IPS-NIHi11 (cell line): ENCODE results near the gene RAD51B.
A peak's percentile ranks its signal among the peaks of the same experiment; 100 is the strongest.

Experiments
- DNase-seq: peaks from one replicate; pipeline ENCODE4 v3.0.0; 2012; ENCODE audit warnings: mixed read lengths, low spot score

Gene RAD51B

GRCh38 chr14:68726093-68726695, 906.6 kb downstream of the RAD51B start:
- DNase-seq: no peak

DNA sequence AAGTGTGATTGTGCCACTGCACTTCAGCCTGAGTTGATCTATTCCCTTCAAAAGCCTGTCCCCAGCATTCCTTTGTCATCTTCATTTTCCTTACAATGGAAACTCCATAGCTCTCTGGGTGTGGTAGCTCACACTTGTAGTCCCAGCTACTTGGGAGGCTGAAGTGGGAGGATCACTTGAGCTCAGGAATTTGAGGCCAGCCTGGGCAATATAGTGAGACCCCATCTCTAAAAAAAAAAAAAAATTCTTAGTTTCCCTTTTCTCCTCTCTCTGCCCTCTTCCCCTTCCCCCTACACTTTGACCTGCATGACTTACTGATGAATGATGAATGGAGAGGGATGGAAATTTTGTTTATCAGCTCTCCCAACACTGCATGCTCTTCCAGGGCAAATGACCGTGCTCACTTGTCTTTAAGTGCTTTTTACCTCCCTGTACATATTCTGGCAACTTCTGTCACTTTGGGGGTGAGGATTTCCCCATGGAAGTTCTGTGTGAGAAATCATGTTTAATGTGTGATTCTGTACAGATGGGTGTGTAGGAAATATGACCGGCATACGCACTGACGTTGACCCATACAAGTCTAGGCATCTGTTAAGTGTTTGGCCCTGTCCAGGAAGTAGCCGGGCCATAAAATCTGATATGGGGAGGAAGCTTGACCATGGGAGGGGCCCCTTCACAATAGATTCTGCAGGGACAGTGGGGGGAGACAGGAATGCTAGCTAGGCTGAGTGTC, 907.9 kb downstream of the RAD51B start:
- no peak for DNase-seq

DNA sequence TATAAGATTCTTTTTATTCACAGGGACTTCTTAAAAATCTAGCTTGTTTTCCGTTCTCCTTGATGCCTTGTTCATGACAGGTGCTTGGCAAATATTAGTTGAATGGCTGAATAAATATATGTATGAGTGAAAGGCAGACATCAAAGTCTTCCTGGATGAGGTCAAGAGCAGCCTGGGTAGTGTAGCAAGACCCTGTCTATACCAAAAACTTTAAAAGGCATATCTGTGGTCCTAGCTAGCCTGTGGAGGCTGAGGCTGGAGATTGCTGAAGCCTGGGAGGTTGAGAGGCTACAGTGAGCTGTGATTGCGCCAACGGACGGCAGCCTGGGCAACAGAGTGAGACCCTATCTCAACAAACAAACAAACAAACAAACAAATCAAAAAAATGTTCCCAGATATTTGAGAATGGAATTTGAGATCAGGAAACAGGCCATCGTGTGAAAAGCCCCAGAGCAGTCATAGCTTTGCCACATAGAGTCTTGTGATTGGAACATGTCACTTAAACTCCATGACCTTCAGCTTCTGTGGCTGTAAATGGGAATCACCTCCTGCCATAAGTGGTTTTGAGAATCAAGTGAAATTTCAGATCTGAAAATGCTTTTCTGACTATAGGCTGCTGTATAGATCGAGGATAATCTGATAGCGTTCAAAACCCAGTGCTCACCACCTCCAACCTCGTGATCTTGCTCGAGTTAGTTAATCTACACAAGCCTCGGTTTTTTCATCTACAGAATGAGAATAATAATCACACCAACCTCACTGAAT, 908.9 kb downstream of the RAD51B start:
- DNase-seq: no peak

DNA sequence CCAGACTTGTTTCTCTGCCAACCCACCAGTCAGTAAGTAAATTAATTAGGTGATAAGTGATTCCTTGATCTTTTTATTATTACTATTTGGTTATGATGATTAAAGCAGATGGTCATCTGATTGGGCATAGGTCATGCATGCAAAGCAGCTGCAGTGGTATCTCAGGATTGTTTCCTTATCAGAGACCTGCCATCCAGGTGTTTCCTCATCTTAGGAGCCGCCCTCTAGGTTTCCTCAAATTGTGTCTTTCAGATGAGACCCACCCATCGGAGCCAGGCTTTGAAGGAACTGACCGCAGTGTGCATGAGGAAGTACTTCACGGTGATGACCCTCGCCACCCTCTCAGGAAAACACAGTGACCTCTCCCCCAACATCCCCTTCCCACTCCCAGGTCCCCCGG, 910.0 kb downstream of the RAD51B start:
- no peak for DNase-seq

DNA sequence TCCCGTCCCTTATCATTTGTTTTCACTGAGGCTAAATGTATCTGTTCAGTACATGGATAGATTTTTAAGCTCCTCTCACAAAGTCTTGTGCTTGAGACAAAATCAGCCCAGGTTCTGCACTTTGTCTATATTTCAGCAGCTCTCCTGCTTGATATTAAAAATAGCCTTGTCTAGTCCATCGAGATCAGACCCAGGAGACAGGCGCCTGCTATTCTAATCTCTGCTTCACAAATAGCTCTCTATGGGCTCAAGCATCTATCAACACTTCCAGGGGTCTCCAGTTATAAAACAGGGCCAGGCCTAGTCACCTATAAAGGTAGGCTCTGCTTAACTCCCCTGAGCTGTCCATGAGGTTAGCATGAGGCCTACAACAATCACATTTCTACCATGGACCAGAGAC, 910.8 kb downstream of the RAD51B start:
- DNase-seq: no peak

DNA sequence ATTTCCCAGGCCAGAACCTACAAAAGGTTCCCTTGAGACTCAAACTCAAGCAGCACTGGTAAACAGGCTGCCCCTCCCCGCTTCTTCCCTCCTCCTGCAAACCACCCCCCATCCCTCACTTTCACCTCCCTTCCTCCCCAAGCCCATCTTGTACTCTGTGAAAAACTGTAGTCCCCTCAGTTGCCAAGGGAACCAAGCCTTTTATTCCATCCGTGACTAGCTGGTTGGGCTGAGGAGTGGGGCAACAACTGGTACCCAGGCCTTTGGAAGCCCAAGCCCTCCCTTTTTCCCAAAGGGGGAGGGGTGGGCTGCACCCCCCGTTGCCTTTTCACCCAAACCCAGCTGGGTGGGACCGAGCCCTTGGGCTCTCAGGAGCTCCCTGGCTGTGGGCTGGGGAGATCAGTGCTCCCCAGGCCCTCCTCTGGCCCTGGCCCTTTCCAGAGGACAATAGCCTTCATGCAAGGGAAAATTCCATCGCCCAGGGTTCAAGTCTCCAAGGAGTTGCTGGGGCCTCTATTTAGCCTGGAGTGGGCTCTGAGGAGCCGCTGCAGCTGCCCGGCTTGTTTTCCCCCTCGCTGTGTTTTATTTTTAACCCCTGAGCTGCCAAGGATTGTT, 911.3 kb downstream of the RAD51B start:
- DNase-seq: peak; percentile 64

GRCh38 chr14:68733086-68733914, 913.7 kb downstream of the RAD51B start:
- DNase-seq: no peak

DNA sequence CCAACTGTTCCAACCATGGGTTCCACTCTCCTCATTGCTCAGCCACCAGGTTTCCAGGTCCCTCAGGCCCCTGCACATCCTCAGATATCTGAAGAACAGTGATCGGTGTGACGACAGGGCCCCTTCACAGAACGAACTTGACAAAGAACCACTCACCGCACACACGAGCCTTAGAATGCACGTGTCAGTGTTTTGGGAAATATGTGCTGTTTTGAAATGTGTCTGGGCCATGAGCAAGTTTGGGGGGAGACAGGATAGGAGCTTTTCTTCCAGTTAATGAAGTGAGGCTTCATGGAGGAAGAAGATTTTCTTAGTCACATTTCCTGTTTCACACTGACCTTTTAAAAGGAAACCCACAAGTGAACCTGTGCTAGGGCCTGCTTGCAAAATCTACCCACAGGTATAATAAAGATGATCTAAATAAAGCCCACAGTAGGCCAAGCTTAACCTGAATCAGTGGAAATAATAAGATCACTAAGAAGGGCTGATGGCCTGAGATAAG, 914.7 kb downstream of the RAD51B start:
- DNase-seq: no peak

DNA sequence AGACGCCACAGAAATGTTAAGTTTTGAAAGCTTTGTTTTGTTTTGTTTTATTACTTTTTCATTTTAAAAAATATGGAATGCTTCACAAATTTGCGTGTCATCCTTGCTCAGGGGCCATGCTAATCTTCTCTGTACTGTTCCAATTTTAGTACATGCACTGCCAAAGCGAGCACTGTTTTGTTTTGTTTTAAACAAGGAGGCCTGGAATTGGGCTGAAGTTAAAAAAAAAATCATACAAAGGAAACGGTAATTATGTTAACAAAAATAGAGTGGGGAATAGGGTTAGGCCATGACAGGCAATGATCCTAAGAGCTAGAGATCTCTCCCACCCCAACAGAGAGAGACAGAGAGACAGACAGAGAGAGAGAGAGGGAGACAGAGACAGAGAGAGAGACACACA, 916.3 kb downstream of the RAD51B start:
- no peak for DNase-seq

GRCh38 chr14:68736471-68736871, 916.9 kb downstream of the RAD51B start:
- peak; percentile 58 for DNase-seq

GRCh38 chr14:68737086-68737485, 917.5 kb downstream of the RAD51B start:
- no peak for DNase-seq

- no peak for DNase-seq
Observed at GRCh38 chr14:68738559-68738958, 919.0 kb downstream of the RAD51B start.

- no peak for DNase-seq
Observed at GRCh38 chr14:68739701-68740100, 920.1 kb downstream of the RAD51B start.

DNA sequence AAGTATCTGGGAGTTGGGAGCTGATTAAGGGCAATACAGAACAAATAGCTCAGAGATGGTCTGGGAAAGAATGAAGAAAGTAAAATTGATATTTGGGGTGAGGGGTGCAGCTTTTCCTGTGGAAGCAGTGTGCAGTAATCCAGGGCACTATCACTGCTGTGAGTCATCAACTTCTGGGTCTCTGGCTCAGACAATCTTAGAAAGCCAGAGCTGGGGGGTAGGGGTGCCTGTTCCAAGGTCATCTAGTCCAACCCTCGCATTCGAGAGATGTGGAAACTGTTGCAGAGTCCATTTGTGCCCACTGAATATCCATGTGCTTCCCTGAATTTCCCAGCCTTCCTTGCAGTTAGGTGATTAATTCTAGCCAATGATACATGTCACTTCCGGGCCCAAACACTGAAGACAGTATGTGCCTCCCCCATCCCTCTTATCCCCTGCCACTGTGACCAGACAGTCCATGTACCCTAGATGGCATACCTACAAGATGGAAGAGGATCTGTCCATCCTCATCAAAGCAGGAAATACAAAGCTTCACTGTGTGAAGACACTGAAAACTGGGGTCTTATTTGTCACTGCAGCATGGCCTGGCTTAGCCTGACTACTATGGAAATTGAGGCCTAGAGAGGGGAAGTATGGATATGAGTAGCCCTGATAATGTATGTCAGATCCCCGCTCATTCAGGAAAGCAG, 921.4 kb downstream of the RAD51B start:
- DNase-seq: no peak

- no peak for DNase-seq
Observed at GRCh38 chr14:68741477-68741791, 921.9 kb downstream of the RAD51B start.

GRCh38 chr14:68741839-68742470, 922.4 kb downstream of the RAD51B start:
- no peak for DNase-seq

- DNase-seq: no peak
Observed at GRCh38 chr14:68744613-68745012, 925.0 kb downstream of the RAD51B start.

DNA sequence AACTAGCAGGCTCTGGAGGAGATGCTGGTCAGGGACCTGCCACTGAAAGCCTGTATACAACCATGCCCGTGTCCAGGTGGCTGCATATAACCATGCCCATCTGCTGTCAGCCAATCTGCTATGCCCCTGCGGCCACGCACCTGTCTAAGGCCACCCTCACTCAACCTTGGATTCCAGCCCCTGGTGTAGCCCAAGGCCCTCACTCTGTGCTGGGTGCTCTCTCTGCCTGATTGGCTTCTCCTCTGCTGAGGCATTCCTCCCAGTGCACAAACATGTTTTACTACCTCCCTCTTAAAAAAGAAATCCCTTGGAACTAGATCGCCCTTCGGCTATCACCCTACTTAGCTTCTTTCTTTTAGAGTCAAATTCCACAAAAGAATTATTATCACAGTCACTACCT, 927.8 kb downstream of the RAD51B start:
- DNase-seq: no peak

- no peak for DNase-seq
Observed at GRCh38 chr14:68748260-68748659, 928.7 kb downstream of the RAD51B start.

DNA sequence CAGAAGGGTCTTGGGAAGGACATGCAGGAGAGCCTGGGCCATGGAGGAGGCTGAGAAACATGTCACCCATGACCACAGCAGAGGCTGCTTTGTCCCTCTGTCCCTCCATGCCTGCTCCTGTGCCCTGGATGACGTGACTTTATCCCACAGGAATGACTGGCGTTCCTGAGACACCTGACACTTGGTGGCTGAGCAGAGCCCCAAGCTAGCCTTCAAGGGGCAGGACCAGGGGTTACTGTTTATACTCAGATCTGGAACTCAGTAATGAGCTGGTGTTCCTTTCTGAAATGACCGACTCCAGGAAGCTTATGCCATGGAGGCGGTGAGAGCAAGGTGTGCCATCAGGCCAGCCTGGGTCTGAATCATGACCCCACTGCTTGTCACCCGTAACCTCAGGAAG, 929.1 kb downstream of the RAD51B start:
- no peak for DNase-seq
